ENCODE data around the gene STRN4. TPM values are rescaled to one million over a fixed set of nuclear protein-coding genes. Genes with fewer than 3 reads are reported as not detected.
A peak's percentile ranks its signal among the peaks of the same experiment; 100 is the strongest.

Gene STRN4
- total and polyA plus RNA-seq, 9 of the 15 experiments (the other 6 are each of a cell fraction or from before 2014, with no cell fraction given): 0.62 to 83.7 (median 36.9) TPM

DNA sequence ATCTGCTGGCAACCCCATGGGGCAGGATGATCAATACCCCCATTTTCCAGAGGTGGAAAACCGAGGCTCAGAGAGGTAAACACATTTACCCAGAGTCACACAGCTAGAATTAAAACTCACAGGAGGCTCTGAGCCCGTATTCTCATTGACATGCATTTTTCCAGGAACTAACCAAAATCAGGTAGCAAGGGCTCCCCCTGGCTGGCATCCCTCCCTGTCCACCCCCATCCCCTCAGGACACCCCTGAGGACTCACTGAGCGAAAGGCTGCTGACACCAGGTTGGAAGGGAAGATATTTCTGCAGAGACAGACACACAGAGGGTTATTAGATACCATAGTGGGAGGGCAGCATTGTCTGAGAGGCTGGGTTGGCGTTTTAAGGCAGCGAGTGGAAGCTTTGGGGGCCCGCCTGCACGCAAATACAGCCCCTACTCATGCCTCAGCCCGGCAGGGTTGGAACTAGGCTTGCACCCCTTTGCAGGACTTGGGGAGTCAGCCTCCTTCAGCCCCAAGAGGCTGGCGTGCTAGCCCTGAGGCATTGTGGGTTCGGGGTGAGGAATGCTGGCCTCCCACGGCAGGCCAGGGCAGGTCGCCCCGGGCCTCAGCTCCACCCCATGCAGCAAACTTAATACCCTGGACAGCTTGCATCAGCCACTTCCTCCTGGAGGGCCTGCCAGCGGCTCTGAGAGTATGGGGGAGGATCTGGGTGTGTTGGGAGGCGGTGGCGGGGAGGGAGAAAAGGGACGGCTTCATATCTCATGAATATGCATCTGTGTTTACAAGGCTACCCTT, 38.2 kb upstream of the STRN4 start (continued):
- peak; percentile 60; the same call in 1 of the 2 replicates for TF ChIP-seq ZNF592 (IDR thresholded peaks at IDR 0.05)
- 0 out of 2 replicates have a peak, but pooled peaks have one; percentile 6 for TF ChIP-seq MTA1 (IDR thresholded peaks at IDR 0.05; ENCODE audit: borderline replicate concordance)
- 0 out of 3 replicates have a peak, but pooled peaks of 1 of the 2 experiments have one; percentile 7 for TF ChIP-seq CBX3 (IDR thresholded peaks at IDR 0.05; ENCODE audit: borderline replicate concordance in 1 of 2, low read length in 2 of 2)
- TF ChIP-seq, protein P1, sequence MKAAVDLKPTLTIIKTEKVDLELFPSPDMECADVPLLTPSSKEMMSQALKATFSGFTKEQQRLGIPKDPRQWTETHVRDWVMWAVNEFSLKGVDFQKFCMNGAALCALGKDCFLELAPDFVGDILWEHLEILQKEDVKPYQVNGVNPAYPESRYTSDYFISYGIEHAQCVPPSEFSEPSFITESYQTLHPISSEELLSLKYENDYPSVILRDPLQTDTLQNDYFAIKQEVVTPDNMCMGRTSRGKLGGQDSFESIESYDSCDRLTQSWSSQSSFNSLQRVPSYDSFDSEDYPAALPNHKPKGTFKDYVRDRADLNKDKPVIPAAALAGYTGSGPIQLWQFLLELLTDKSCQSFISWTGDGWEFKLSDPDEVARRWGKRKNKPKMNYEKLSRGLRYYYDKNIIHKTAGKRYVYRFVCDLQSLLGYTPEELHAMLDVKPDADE (conservative IDR thresholded peaks at IDR 0.05; ENCODE audit: control insufficient read depth, low read depth, low read length): 0 out of 2 replicates have a peak, but pooled peaks have one; percentile 70
- peak; percentile 26 to 27; a peak in 2 of 4 replicates for TF ChIP-seq MLLT1 (IDR thresholded peaks at IDR 0.05)
- TF ChIP-seq CEBPZ (IDR thresholded peaks at IDR 0.05; ENCODE audit: borderline replicate concordance, low read depth, low read length): no peak
- TF ChIP-seq RBM25 (IDR thresholded peaks at IDR 0.05; ENCODE audit: low read depth, low read length, severe bottlenecking): peak; percentile 93
- TF ChIP-seq, protein P2, sequence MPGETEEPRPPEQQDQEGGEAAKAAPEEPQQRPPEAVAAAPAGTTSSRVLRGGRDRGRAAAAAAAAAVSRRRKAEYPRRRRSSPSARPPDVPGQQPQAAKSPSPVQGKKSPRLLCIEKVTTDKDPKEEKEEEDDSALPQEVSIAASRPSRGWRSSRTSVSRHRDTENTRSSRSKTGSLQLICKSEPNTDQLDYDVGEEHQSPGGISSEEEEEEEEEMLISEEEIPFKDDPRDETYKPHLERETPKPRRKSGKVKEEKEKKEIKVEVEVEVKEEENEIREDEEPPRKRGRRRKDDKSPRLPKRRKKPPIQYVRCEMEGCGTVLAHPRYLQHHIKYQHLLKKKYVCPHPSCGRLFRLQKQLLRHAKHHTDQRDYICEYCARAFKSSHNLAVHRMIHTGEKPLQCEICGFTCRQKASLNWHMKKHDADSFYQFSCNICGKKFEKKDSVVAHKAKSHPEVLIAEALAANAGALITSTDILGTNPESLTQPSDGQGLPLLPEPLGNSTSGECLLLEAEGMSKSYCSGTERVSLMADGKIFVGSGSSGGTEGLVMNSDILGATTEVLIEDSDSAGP (CRISPR knock-in tag; IDR thresholded peaks at IDR 0.05): peak; percentile 26; the same call in 1 of the 2 replicates
- TF ChIP-seq CXXC5 (CRISPR knock-in tag; IDR thresholded peaks at IDR 0.05): peak; percentile 54
